ENCODE measurements around the gene CFHR2. TPM values are rescaled to one million over a fixed set of nuclear protein-coding genes. Genes with fewer than 3 reads are reported as not detected.
"Not testable (repeated sequence)": the region's sequence is repeated elsewhere in the genome, so short reads cannot be mapped to it uniquely, and the experiment has no call there.

CFHR2 gene
- total RNA-seq, 4 donors from 2014 or later, result not detected

DNA sequence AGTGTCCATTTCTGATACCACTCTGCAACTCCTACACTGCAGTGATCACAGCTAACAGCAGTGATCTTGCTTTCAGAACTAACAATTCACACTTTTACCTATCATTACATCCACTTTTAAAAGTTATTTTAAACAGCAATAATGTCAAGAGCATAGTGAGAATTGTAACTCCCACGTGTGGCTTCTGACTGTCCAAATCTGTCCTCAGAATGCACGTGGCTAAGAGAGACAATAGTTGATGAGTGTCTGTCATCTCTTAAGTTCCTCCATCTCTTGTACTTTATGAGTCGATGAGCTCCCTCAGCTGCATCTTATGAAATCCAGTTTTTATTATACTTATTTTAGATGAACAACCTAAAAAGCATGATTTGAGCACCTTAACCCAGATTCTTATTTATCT lies 17.3 kb downstream of the CFHR2 start:
- Histone ChIP-seq H3K4me3 (no peak overlapping the region), H3K36me3 (no peaks in the 10 kb centered on the region), H3K9me3 (no peaks in the 10 kb centered on the region), H3K27me3 (no peaks in the 10 kb centered on the region), H3K27ac (no peak overlapping the region), H3K4me1 (no peaks in the 10 kb centered on the region)
- TF ChIP-seq POLR2A (IDR thresholded peaks at IDR 0.05), result no peak
- no peak for TF ChIP-seq EP300 (IDR thresholded peaks at IDR 0.05)
- TF ChIP-seq, protein P1, sequence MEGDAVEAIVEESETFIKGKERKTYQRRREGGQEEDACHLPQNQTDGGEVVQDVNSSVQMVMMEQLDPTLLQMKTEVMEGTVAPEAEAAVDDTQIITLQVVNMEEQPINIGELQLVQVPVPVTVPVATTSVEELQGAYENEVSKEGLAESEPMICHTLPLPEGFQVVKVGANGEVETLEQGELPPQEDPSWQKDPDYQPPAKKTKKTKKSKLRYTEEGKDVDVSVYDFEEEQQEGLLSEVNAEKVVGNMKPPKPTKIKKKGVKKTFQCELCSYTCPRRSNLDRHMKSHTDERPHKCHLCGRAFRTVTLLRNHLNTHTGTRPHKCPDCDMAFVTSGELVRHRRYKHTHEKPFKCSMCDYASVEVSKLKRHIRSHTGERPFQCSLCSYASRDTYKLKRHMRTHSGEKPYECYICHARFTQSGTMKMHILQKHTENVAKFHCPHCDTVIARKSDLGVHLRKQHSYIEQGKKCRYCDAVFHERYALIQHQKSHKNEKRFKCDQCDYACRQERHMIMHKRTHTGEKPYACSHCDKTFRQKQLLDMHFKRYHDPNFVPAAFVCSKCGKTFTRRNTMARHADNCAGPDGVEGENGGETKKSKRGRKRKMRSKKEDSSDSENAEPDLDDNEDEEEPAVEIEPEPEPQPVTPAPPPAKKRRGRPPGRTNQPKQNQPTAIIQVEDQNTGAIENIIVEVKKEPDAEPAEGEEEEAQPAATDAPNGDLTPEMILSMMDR (IDR thresholded peaks at IDR 0.05), result no peak
- no peak for DNase-seq (ENCODE audit: low spot score in 2 of 2)
- 58 to 73% methylated on average over 3 of the region's 3 CpGs for WGBS, 2 donors

DNA sequence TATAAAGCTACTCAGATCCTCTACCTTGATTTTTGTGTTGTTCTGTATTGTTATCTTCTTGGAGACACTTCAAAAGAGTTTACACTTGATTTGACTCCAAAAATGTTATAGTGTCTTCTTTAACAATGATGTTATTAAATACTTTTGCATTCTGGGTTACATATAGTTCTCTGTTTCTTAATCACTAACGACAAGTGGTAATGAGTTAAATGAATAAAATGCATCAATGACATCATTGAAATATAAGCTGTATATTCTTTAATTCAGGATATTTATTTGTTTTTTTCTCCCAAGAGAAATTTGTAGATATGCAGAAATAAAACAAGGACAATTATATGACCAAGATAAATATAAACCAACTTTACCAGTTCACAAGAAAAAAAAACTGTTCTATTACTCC lies 26.6 kb downstream of the CFHR2 start:
- TF ChIP-seq POLR2A (IDR thresholded peaks at IDR 0.05), result no peak
- TF ChIP-seq EP300 (IDR thresholded peaks at IDR 0.05), result no peak
- TF ChIP-seq, protein P1 (IDR thresholded peaks at IDR 0.05), result no peak
- no peak for DNase-seq (ENCODE audit: low spot score in 2 of 2)
- no peaks in the 10 kb centered on the region for H3K27me3 ChIP-seq
- WGBS, 2 donors, result 70 to 76% methylated on average over 1 of the region's 1 CpG
- H3K4me3 ChIP-seq, result no peak overlapping the region
- H3K9me3 ChIP-seq, result no peaks in the 10 kb centered on the region
- no peaks in the 10 kb centered on the region for H3K4me1 ChIP-seq
- H3K27ac ChIP-seq, result no peak overlapping the region
- no peaks in the 10 kb centered on the region for H3K36me3 ChIP-seq

DNA sequence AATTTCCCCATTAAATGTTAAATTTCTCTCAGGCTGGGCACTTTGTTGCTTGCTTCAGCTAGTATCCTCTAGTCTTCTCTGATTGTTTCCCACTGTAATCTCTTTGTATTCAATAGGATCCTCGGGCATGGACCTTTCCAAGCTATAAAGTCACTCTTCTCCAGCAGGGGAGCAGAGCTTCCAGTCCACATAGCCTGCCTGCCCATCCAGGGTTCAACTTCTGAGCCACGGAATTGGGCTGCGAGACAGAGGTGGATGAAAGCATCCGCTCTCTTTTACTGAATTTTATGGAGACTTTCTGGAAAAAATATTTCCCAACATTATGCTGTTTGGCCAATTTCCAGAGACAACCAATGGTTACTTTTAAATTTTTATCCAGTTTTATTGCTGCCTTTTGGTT lies 32.7 kb downstream of the CFHR2 start:
- Histone ChIP-seq H3K27ac (no peak overlapping the region), H3K36me3 (no peaks in the 10 kb centered on the region), H3K4me1 (no peaks in the 10 kb centered on the region), H3K4me3 (no peak overlapping the region), H3K27me3 (no peaks in the 10 kb centered on the region), H3K9me3 (no peaks in the 10 kb centered on the region)
- DNase-seq (ENCODE audit: low spot score in 2 of 2), result no peak
- WGBS, 2 donors, result 88 to 94% methylated on average over 4 of the region's 4 CpGs
- TF ChIP-seq EP300 (IDR thresholded peaks at IDR 0.05) (no peak), POLR2A (IDR thresholded peaks at IDR 0.05) (no peak)
- TF ChIP-seq, protein P1 (IDR thresholded peaks at IDR 0.05), result no peak

DNA sequence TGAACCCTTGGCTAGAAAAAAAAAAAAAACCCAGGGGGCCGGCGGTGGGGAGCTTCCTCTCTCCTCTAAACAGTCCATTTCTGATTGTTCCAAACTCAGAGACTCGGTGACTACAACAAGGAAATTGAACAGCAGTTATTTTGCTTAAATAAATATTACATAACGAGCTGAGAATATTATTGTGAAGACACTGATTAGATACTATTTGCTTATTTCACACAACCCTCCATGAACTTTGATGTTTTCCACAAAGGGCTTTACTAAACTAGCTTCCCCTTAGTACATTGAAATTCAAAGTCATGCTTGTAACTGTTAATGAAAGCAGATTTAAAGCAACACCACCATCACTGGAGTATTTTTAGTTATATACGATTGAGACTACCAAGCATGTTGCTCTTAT lies 33.7 kb downstream of the CFHR2 start, which contains the start of gene CFHR5:
Gene CFHR5 (plus strand): TSS at position 279 of the 400 bp plus-strand sequence. CDS start 109 bp downstream, at position 388.
- Histone ChIP-seq H3K9me3 (no peaks in the 10 kb centered on the region), H3K36me3 (no peaks in the 10 kb centered on the region), H3K4me3 (no peak within 1 kb of the TSS), H3K27me3 (no peaks in the 10 kb centered on the region), H3K27ac (no peak within 1 kb of the TSS), H3K4me1 (no peaks in the 10 kb centered on the region)
- WGBS, 2 donors, result 60% methylated on average over 5 of the region's 5 CpGs
- TF ChIP-seq EP300 (IDR thresholded peaks at IDR 0.05) (no peak), POLR2A (IDR thresholded peaks at IDR 0.05) (no peak)
- TF ChIP-seq, protein P1 (IDR thresholded peaks at IDR 0.05), result no peak
- DNase-seq (ENCODE audit: low spot score in 2 of 2), result no peak

DNA sequence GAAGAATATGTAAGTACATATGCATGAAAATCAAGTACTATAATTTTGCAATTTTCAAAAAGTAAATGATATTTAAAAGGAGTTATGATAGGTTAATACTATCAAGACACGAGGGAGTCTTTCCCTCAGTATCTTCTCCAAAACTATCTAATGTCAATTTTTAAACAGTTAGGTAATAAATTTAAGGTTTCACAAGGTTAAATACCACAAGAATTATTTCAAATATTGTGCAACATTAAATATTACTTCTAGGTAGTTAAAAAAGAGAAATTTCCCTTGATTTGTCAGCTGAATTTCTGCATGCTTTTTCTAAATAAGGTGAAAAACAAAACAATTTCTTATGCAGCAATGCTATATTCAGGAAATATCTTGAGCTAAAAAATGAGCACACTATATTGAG lies 37.3 kb downstream of the CFHR2 start:
- Histone ChIP-seq H3K4me1 (no peaks in the 10 kb centered on the region), H3K27ac (no peak overlapping the region), H3K36me3 (no peaks in the 10 kb centered on the region), H3K4me3 (no peak overlapping the region), H3K9me3 (no peaks in the 10 kb centered on the region), H3K27me3 (no peaks in the 10 kb centered on the region)
- no peak for DNase-seq (ENCODE audit: low spot score in 2 of 2)
- 80 to 91% methylated on average over 1 of the region's 1 CpG for WGBS, 2 donors
- TF ChIP-seq, protein P1 (IDR thresholded peaks at IDR 0.05), result no peak
- TF ChIP-seq EP300 (IDR thresholded peaks at IDR 0.05), result no peak
- TF ChIP-seq POLR2A (IDR thresholded peaks at IDR 0.05), result no peak

DNA sequence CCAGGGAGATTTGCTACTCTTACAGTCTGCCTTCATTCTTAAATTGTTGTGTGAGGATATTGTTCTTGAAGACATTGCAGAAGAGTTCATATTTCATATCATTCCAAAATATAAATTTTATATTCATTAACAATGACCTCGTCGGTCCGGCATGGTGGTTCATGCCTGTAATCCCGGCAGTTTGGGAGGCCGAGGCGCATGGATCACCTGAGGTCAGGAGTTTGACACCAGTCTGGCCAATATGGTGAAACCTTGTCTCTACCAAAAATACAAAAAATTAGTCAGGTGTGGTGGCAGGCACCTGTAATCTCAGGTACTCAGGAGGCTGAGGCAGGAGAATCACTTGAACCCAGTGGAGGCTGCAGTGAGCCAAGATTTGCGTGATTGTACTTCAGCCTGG lies 38.7 kb downstream of the CFHR2 start:
- H3K4me3 ChIP-seq; H3K27me3 ChIP-seq; H3K9me3 ChIP-seq; DNase-seq (ENCODE audit: low spot score in 2 of 2); H3K36me3 ChIP-seq; H3K27ac ChIP-seq; H3K4me1 ChIP-seq: not testable (repeated sequence)
- 87 to 91% methylated on average over 7 of the region's 7 CpGs for WGBS, 2 donors

DNA sequence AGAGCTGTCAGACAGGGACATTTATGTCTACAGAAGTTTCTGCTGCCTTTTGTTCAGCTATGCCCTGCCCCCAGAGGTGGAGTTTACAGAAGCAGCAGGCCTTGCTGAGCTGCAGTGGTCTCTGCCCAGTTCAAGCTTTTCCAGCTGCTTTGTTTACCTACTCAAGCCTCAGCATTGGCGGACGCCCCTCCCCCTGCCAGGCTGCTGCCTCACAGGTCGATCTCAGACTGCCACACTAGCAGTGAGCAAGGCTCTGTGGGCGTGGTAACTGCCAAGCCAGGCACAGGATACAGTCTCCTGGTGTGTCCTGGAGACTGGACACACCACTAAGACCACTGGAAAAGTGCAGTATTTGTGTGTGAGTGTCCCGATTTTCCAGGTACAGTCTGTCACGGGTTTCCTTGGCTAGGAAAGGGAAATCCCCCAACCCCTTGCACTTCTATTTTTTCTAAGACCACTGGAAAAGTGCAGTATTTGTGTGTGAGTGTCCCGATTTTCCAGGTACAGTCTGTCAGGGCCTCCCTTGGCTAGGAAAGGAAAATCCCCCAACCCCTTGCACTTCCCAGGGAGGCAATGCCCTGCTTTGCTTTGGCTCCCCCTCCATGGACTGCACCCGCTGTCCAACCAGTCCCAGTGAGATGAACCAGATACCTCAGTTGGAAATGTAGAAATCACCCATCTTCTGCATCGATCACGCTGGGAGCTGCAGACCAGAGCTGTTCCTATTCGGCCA lies 48.5 kb downstream of the CFHR2 start:
- H3K4me1 ChIP-seq; H3K27ac ChIP-seq; H3K4me3 ChIP-seq; DNase-seq (ENCODE audit: low spot score in 2 of 2); H3K27me3 ChIP-seq; H3K9me3 ChIP-seq; H3K36me3 ChIP-seq: not testable (repeated sequence)
- 67% methylated on average over 11 of the region's 11 CpGs for WGBS, 2 donors

All from tibial nerve (tissue), 4 donors.